ENCODE measurements around the gene TBC1D22A.

DNA sequence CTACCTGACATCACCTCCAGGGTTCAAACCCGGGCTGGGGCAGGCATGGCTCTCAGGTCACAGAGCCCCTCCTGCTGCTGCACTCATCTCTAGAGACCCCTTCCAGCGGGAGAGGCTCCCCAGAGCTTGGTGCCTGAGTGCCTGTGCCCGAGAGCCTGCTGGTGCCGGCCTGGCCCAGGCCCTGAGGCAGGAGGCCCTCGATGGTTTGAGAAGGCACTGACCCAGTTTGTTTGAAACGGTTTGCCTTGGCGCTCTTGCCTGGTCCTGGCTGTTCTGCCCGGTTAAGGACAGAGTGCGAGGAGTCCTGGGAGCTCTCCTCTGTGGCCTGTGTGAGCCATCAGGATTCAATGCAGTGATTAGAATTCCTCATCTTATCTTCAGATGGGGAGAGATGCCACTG, 88.9 kb downstream of the TBC1D22A start:
- TF ChIP-seq, protein P1, sequence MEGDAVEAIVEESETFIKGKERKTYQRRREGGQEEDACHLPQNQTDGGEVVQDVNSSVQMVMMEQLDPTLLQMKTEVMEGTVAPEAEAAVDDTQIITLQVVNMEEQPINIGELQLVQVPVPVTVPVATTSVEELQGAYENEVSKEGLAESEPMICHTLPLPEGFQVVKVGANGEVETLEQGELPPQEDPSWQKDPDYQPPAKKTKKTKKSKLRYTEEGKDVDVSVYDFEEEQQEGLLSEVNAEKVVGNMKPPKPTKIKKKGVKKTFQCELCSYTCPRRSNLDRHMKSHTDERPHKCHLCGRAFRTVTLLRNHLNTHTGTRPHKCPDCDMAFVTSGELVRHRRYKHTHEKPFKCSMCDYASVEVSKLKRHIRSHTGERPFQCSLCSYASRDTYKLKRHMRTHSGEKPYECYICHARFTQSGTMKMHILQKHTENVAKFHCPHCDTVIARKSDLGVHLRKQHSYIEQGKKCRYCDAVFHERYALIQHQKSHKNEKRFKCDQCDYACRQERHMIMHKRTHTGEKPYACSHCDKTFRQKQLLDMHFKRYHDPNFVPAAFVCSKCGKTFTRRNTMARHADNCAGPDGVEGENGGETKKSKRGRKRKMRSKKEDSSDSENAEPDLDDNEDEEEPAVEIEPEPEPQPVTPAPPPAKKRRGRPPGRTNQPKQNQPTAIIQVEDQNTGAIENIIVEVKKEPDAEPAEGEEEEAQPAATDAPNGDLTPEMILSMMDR (IDR thresholded peaks at IDR 0.05), result no peak
- TF ChIP-seq POLR2A (IDR thresholded peaks at IDR 0.05), result no peak

All from Peyer's patch (tissue), 4 donors.